Osteocyte (in vitro differentiated cells): ENCODE measurements around the gene DENR. TPM values are rescaled to one million over a fixed set of nuclear protein-coding genes. Genes with fewer than 3 reads are reported as not detected.
"Not testable (repeated sequence)": the region's sequence is repeated elsewhere in the genome, so short reads cannot be mapped to it uniquely, and the experiment has no call there.

ENCODE experiments used
- DNase-seq: peaks from one replicate; pipeline ENCODE4 v3.0.0; 2021; ENCODE audit warnings: mixed read lengths; ENCODE audit not compliant: unreplicated experiment; ENCODE audit errors: extremely low spot score
- H3K27ac Mint-ChIP-seq: one replicate; pipeline ENCODE4 v1.8.0; 2021; ENCODE audit warnings: mild to moderate bottlenecking, mixed read lengths; ENCODE audit not compliant: unreplicated experiment
- H3K27me3 Mint-ChIP-seq: one replicate; pipeline ENCODE4 v1.8.0; 2021; ENCODE audit warnings: mixed read lengths; ENCODE audit not compliant: unreplicated experiment
- H3K36me3 Mint-ChIP-seq: one replicate; pipeline ENCODE4 v1.8.0; 2021; ENCODE audit warnings: mixed read lengths; ENCODE audit not compliant: unreplicated experiment
- H3K4me1 Mint-ChIP-seq: one replicate; pipeline ENCODE4 v1.8.0; 2021; ENCODE audit warnings: mixed read lengths; ENCODE audit not compliant: unreplicated experiment
- H3K4me3 Mint-ChIP-seq: one replicate; pipeline ENCODE4 v1.8.0; 2021; ENCODE audit warnings: mild to moderate bottlenecking, moderate library complexity, mixed read lengths; ENCODE audit not compliant: unreplicated experiment
- H3K9me3 Mint-ChIP-seq: one replicate; pipeline ENCODE4 v1.8.0; 2021; ENCODE audit warnings: mixed read lengths; ENCODE audit not compliant: unreplicated experiment
- total RNA-seq: library from RNA; stranded (reverse); gene quantifications from 2 replicates; pipeline ENCODE4 v1.2.1, GENCODE V29; 2021
- TF ChIP-seq, protein P1 (sequence below): fragments of 200-600 bp; sonication (generic); IDR thresholded peaks from 2 replicates; pipeline ENCODE4 v1.5.0; 2021; ENCODE audit warnings: antibody characterized with exemption, mild to moderate bottlenecking, moderate library complexity

The DENR gene
- total RNA-seq, 1 donor from 2014 or later = 50.2 TPM

DNA sequence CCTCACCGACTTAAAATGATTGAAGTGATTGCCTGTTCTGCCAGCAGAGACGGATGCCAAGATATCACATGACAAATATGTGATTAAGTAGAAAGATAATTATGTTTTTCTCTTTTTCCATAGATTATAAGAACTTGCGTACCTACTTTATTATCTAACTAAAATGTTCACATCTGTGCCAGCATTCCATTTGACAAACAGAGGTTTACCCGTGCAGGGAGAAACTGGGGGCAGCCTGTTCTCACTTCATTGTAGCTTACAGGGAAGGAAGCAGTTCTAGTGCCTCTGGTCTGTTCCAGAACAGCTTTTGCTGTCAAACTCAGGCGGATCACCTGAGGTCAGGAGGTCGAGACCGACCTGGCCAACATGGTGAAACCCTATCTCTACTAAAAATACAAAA lies 51.3 kb downstream of the DENR start:
- Mint-ChIP-seq H3K36me3 (no peaks in the 10 kb centered on the region), H3K27me3 (no peaks in the 10 kb centered on the region), H3K4me1 (no peaks in the 10 kb centered on the region), H3K27ac (no peak overlapping the region), H3K9me3 (no peaks in the 10 kb centered on the region), H3K4me3 (no peak overlapping the region)
- DNase-seq = no peak
- TF ChIP-seq, protein P1, sequence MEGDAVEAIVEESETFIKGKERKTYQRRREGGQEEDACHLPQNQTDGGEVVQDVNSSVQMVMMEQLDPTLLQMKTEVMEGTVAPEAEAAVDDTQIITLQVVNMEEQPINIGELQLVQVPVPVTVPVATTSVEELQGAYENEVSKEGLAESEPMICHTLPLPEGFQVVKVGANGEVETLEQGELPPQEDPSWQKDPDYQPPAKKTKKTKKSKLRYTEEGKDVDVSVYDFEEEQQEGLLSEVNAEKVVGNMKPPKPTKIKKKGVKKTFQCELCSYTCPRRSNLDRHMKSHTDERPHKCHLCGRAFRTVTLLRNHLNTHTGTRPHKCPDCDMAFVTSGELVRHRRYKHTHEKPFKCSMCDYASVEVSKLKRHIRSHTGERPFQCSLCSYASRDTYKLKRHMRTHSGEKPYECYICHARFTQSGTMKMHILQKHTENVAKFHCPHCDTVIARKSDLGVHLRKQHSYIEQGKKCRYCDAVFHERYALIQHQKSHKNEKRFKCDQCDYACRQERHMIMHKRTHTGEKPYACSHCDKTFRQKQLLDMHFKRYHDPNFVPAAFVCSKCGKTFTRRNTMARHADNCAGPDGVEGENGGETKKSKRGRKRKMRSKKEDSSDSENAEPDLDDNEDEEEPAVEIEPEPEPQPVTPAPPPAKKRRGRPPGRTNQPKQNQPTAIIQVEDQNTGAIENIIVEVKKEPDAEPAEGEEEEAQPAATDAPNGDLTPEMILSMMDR = no peak

DNA sequence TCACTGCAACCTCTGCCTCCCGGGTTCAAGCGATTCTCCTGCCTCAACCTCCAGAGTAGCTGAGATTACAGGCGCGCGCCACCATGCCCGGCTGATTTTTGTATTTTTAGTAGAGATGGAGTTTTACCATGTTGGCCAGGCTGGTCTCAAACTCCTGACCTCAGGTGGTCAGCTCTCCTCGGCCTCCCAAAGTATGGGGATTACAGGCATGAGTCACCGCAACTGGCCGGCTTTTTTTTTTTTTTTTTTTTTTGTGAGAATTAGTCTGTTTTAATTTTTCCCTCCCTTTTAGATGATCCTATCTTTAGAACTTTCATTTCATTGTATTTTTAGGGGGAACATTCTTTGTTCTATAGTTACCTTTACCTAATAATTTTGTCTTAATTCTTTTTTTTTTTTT lies 52.3 kb downstream of the DENR start:
- H3K9me3 Mint-ChIP-seq, H3K36me3 Mint-ChIP-seq, H3K27ac Mint-ChIP-seq, H3K4me1 Mint-ChIP-seq, H3K27me3 Mint-ChIP-seq, DNase-seq, H3K4me3 Mint-ChIP-seq: not testable (repeated sequence)

DNA sequence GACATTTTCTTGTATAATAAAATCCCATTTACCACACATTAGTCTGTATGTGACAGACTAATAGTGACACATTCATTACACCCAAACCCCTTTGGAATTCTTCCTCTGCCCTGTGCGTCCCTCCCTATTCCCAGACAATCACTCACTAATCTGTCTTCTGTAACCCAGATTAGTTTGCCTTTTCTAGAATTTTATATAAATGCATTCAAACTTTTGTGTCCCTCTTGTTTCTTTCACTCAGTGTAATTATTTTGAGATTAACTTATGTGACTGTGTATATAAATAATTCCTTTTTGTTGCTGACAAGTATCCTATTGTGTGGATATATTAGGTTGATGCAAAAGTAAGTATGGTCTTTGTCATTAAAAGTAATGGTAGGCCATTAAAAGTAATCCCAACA lies 55.0 kb downstream of the DENR start:
- no peaks in the 10 kb centered on the region for H3K9me3 Mint-ChIP-seq
- no peak for DNase-seq
- H3K4me3 Mint-ChIP-seq = no peak overlapping the region
- H3K27ac Mint-ChIP-seq = no peak overlapping the region
- H3K27me3 Mint-ChIP-seq = no peaks in the 10 kb centered on the region
- TF ChIP-seq, protein P1 = no peak
- no peaks in the 10 kb centered on the region for H3K4me1 Mint-ChIP-seq
- no peaks in the 10 kb centered on the region for H3K36me3 Mint-ChIP-seq

DNA sequence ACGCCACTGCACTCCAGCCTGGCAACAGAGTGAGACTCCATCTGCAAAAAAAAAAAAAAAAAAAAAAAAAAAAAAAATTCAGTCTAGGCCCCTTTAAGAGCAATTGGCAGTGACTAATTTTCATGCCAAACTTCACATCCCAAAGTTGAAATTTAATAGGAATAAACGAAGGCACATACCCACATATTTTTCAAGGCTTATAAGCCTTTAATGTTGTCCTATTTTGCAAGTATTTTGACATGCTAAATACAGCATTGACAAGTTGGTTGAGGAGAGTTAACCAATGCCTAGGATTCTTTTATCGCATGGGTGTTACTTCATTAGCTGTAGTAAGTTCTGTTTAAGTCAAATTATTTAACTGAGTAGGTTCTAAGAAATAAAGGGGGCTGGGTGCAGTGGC lies 59.2 kb downstream of the DENR start:
- TF ChIP-seq, protein P1 = no peak
- no peak overlapping the region for H3K4me3 Mint-ChIP-seq
- H3K27ac Mint-ChIP-seq = no peak overlapping the region
- H3K4me1 Mint-ChIP-seq = no peaks in the 10 kb centered on the region
- H3K9me3 Mint-ChIP-seq = no peaks in the 10 kb centered on the region
- no peak for DNase-seq
- no peaks in the 10 kb centered on the region for H3K27me3 Mint-ChIP-seq
- no peaks in the 10 kb centered on the region for H3K36me3 Mint-ChIP-seq

DNA sequence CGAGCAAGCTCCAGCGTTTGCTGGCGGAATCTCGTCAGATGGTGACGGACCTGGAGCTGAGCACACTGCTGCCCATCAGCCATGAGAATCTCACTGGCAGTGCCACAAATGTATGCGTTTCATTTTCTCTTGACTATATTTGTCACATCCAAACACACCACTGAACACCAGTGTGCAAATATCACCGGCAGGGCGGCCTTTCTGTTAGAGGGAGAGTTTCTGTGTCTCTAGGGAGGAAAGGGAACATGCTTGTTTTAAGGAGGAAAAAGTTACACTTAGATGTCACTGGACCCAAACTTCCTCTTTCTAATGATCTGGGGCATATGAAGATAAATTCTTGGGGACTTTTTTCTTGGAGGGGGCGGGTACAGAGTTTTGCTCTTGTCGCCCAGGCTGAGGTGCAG lies 60.7 kb downstream of the DENR start:
- Mint-ChIP-seq H3K4me3 (no peak overlapping the region), H3K4me1 (no peaks in the 10 kb centered on the region), H3K36me3 (no peaks in the 10 kb centered on the region), H3K9me3 (no peaks in the 10 kb centered on the region), H3K27me3 (no peaks in the 10 kb centered on the region), H3K27ac (no peak overlapping the region)
- TF ChIP-seq, protein P1 = no peak
- DNase-seq = no peak

DNA sequence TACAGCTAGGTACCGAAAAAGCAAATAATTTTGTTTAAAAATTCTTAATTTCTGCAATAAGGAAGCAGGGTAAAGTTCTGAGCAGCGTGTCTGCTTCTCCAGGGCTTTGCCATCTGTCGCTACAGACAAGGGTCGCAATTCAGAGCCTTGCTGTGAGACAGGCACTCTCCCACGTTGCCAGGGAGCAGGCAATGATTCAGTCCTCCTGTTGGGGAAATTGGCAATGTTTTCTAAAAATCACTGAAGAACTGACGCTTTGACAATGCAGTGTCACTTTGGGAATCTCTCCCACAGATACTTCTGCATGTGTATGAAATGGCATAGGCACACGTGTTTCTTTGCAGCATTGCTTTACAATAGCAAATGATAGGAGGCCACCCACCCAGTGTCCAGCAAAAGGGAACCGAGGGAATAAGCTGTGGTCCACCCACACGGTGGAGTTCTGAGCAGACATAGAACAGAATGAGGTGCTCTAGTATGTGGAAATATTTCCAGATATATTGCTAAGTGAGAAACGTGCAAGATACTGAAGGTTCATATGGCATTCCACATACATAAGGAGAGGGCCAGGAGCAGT lies 66.7 kb downstream of the DENR start:
- Mint-ChIP-seq H3K9me3 (no peaks in the 10 kb centered on the region), H3K4me1 (no peaks in the 10 kb centered on the region), H3K27me3 (peaks cover 3% of the 10 kb centered on the region), H3K36me3 (no peaks in the 10 kb centered on the region), H3K4me3 (no peak overlapping the region), H3K27ac (no peak overlapping the region)
- no peak for DNase-seq
- TF ChIP-seq, protein P1 = no peak
